Measurements from ENCODE around the gene OSBPL2.

OSBPL2 gene

GRCh38 chr20:62323146-62323979 lies 85.0 kb downstream of the OSBPL2 start:
- no peak for DNase-seq (ENCODE audit: low read depth in 4 of 4, low spot score in 1 of 4)

GRCh38 chr20:62323980-62324906 lies 85.9 kb downstream of the OSBPL2 start:
- DNase-seq (ENCODE audit: low read depth in 4 of 4, low spot score in 1 of 4) = no peak

DNA sequence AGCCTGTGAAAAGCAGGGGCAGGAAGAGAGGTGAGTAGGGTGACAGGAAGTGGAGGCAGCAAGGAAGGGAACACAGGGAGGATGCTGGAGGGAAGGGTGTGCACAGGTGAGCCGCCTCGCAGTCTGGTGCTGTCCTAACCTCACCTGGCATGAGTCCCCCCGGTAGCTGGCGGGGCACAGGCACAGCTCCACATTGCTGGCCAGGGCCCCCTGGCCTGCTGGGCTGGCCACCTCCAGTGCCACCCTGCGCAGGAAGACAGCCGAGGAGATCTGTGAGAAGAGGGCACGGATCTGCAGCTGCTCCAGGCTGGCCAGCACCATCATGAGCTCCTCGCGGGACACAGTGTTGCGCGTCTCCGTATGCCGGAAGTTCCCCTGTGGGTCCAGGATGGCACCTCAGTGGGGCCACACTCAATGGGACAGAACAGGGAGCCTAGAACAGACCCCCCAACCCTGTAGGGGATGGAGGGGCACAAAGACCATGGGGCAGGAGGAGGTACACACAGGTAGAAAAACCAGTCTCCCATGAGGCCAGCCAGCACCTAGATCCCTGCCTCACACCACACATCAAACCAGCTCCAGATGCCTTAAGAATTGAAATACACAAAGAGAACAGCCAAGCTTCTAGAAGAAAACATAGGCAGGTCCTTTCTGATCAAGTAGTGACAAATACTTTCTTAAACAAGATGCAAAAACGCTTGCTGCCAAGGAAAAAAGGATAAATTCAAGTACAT lies 87.0 kb downstream of the OSBPL2 start:
- DNase-seq (ENCODE audit: low read depth in 4 of 4, low spot score in 1 of 4) = no peak

GRCh38 chr20:62326559-62326958 lies 88.2 kb downstream of the OSBPL2 start:
- DNase-seq (ENCODE audit: low read depth in 4 of 4, low spot score in 1 of 4) = no peak

GRCh38 chr20:62326959-62327725 lies 88.8 kb downstream of the OSBPL2 start:
- DNase-seq (ENCODE audit: low read depth in 4 of 4, low spot score in 1 of 4) = no peak

DNA sequence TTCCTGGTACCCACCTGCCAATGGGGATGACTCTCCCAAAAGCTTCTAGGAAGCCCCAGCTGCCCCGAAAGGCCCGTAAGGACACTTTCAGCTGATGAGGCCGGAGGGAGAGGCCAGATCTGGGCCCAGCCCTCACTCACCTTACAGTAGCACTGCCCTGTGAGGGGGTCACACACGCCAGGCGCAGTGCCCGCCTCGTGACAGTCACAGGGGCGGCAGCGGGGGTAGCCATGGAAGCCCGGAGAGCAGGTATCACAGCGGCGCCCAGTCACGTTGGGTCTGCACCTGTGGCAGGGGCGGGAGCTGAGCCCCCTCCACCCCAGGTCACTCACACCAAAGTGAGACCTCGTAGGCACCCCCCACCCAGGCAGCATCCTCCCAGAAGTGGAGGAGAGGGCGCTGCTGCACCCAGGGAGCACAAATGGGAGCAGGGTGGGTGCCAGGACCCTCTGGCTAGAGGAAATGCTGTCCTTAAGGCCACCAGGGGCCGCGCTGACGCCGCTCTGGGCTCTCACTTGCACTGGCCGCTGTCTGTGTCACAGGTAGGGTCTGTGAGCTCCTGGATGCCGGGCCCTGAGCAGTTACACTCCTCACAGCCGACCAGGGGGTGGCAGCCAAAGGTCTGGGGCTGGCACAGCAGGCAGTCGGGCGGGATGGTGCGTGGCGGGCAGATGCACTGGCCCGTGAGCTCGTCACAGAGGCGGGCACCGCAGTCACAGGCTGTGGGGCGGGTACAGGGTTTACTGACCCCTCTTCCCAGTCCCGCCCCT lies 89.6 kb downstream of the OSBPL2 start:
- no peak for DNase-seq (ENCODE audit: low read depth in 4 of 4, low spot score in 1 of 4)

DNA sequence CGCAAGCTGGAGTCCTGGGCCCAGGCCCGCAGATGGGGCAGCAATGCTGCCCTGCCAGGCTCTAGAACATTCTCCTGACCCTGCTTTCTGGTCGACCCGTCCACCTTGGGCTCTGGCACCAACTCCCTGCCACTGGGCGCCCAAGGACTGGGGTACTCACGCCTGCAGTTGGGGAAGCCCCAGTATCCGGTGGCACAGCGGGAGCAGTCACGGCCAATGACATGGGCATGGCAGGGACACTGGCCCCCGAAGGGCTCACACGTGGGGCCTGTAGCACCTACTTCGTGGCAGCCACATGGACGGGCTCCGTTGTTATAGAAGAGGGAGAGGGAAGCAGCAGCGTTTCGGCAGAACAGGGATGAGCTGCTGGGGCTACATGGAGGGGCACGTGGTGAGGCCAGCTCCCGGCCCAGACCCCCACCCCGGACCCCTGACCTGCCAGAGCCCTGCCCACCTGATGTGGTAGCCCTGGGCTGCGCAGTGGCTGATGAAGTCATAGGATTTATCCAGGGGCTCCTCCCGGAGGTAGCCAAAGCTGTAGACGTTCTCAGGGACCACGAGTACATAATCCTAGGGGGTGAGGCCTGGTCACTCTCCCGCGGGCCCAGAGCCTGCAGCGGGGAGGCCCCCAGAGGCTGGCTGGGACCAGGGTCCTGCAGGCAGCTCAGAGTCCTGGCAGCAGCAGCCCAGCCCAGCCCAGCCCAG lies 90.5 kb downstream of the OSBPL2 start:
- no peak for DNase-seq (ENCODE audit: low read depth in 4 of 4, low spot score in 1 of 4)

- no peak for DNase-seq (ENCODE audit: low read depth in 4 of 4, low spot score in 1 of 4)
These were observed 91.4 kb downstream of the OSBPL2 start for GRCh38 chr20:62329389-62330377.

DNA sequence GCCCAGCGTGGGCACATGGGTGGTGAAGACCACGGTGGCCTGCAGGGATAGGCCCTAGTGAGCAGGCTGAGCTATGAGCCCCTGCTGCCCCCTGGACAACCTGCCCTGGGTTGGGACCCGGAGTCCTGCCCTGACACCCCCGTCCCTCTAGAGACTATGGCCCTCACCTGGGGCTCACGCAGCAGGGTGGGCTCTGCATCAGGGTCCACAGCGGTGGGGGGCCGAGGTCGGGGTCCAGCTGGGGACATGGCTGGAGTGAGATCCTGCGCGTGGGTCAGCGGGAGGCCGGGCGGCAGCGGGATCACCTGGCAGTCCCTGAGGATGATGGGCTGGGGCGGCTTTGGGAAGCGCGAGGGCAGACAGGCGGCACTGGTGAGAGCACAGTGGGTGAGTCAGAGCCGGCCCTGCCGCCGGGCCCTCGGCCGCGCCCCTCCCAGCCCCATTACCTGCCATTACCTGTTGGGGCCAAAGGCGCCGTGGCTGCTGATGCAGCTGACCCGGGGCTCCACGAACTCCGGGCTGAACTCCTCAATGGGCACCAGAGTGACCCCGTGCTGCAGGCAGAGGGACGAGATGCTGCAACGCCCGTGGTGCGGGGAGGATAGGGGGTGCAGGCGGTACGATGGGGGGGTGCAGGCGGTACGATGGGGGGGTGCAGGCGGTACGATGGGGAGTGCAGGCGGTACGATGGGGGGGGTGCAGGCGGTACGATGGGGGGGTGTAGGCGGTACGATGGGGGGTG lies 92.4 kb downstream of the OSBPL2 start:
- no peak for DNase-seq (ENCODE audit: low read depth in 4 of 4, low spot score in 1 of 4)

DNA sequence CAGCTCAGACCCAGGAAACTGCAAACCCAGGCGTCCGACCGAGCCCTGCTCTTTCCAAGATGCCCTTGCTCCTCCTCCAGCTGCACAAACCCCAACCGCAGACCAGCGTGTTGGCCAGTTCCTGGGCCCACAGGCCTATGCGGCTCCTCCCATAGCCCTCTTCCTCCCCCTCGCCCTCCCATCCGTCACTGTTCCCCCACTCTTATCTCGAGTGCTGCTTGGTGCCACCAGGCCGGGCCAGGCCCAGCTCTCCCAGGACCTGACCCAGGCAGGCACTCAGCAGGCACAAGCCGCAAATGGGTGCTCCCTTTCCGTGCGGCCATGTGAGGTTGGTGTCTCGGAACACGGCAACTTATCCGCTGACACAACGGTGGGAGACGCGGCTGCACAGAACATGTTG lies 93.0 kb downstream of the OSBPL2 start:
- DNase-seq (ENCODE audit: low read depth in 4 of 4, low spot score in 1 of 4) = no peak

- DNase-seq (ENCODE audit: low read depth in 4 of 4, low spot score in 1 of 4) = no peak
These were observed 94.1 kb downstream of the OSBPL2 start for GRCh38 chr20:62332421-62332820.

- no peak for DNase-seq (ENCODE audit: low read depth in 4 of 4, low spot score in 1 of 4)
These were observed 94.9 kb downstream of the OSBPL2 start for GRCh38 chr20:62332989-62333819.

DNA sequence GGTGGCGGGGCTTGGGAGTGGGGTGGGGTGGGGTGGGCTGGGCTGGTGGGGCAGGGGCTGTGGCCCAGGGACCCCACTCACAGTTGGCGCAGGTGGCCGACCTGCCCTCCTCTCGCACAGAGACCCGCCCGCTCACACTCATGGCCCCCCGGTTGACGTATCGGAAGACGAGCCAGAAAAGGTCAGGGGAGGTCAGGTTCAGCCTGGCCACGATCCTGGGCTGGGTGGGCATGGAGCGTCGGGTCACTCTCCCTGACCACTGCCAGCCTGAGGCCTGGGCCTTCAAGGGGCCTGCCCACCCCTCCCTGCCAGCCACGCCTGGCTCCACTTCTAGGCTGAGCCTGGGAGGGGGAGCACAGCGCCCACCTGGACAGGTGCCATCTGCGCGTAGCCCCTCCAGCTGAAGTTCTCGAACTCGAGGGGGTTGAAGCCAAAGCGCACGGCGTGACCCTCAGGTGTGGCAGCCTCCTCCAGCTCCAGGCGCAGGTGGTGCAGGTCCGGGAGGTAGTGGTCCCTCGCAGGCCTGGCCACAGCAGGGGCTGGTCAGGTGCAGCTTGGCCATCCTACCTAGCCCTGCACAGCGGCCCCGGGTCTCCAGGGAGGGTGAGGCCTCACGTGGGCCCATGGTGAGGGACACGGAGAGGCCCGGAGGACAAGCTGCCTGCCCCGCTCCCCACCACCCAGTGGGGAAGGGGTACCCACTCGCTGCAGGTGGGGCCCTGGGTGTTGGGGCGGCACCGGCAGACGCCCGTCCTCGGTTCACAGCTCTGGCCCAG lies 95.7 kb downstream of the OSBPL2 start:
- no peak for DNase-seq (ENCODE audit: low read depth in 4 of 4, low spot score in 1 of 4)

DNA sequence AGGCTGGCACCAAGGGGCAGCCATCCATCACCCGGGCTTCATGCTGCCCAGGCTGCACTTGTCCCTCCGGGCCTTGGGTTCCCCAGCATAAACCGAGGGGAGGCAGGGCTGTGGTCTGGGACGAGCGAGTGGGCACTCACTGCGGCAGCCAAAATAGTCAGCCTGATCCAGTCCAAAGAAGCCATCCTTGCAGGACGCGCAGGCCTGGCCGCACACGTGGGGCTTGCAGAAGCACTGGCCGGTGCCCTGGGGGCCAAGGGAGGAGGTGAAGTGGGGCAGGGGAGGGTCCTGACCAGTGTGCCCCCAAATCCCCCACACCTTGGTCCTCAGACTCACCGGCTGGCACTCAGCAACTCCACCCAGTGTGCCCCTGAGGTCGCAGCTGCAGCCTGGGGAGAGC lies 96.6 kb downstream of the OSBPL2 start:
- DNase-seq (ENCODE audit: low read depth in 4 of 4, low spot score in 1 of 4) = no peak

DNA sequence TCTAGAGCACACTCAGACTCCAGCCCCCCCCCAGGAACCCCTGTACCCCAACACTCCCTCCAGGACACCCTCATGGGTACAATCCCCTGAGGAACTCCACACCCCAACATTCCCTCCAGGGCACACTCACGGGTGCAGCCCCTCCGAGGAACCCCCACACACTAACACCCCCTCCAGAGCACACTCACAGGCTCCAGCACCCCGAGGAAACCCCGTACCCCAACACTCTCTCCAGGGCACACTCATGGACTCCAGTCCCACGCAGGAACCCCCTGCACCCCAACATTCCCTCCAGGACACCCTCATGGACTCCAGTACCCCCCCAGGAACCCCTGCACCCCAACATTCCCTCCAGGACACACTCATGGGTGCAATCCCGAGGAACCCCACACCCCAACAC lies 97.2 kb downstream of the OSBPL2 start:
- no peak for DNase-seq (ENCODE audit: low read depth in 4 of 4, low spot score in 1 of 4)

- DNase-seq (ENCODE audit: low read depth in 4 of 4, low spot score in 1 of 4) = no peak
These were observed 98.0 kb downstream of the OSBPL2 start for GRCh38 chr20:62336329-62336728.
